Activated CD4-positive, alpha-beta T cell treated with anti-CD3 and anti-CD28 coated beads, Interleukin-2, amount 50 U/mL, for 4 hours (primary cell): Measurements from ENCODE around the gene ABCA3.
"Not testable (repeated sequence)": the region's sequence is repeated elsewhere in the genome, so short reads cannot be mapped to it uniquely, and the experiment has no call there.

Experiments used
- DNase-seq, 2 experiments: peaks; one replicate each; pipeline ENCODE4 v3.0.0-alpha.2; 2020

Gene ABCA3

GRCh38 chr16:2278956-2279800 lies 61.4 kb downstream of the ABCA3 start:
- no peak for DNase-seq

GRCh38 chr16:2278272-2278608 lies 62.3 kb downstream of the ABCA3 start:
- no peak for DNase-seq

GRCh38 chr16:2277466-2278271 lies 62.9 kb downstream of the ABCA3 start:
- DNase-seq: no peak

GRCh38 chr16:2276368-2277195 lies 63.9 kb downstream of the ABCA3 start:
- DNase-seq: no peak

GRCh38 chr16:2275476-2276367 lies 64.8 kb downstream of the ABCA3 start:
- no peak for DNase-seq

GRCh38 chr16:2273931-2274330 lies 66.6 kb downstream of the ABCA3 start:
- DNase-seq: no peak

GRCh38 chr16:2273484-2273883 lies 67.0 kb downstream of the ABCA3 start:
- no peak for DNase-seq

- no peak for DNase-seq
Observed at GRCh38 chr16:2271848-2272461, 68.6 kb downstream of the ABCA3 start.

- DNase-seq: no peak
Observed at GRCh38 chr16:2270588-2271470, 69.7 kb downstream of the ABCA3 start.

GRCh38 chr16:2270070-2270462 lies 70.5 kb downstream of the ABCA3 start:
- no peak for DNase-seq

- DNase-seq: peak; percentile 94
Observed at GRCh38 chr16:2267913-2268666, 72.4 kb downstream of the ABCA3 start, which contains the start of gene RNPS1. TSS of gene RNPS1 (minus strand) at chr16:2268126. CDS start at chr16:2264643, 3,483 bp downstream.

- not testable (repeated sequence) for DNase-seq
Observed at GRCh38 chr16:2267505-2267912, 73.0 kb downstream of the ABCA3 start.

- not testable (repeated sequence) for DNase-seq
Observed at GRCh38 chr16:2266887-2267286, 73.6 kb downstream of the ABCA3 start.

GRCh38 chr16:2263026-2263425 lies 77.5 kb downstream of the ABCA3 start:
- not testable (repeated sequence) for DNase-seq

- DNase-seq: no peak
Observed at GRCh38 chr16:2260250-2260649, 80.3 kb downstream of the ABCA3 start.

GRCh38 chr16:2258530-2258929 lies 82.0 kb downstream of the ABCA3 start:
- not testable (repeated sequence) for DNase-seq

- DNase-seq: no peak
Observed at GRCh38 chr16:2257726-2258125, 82.8 kb downstream of the ABCA3 start.

- no peak for DNase-seq
Observed at GRCh38 chr16:2256531-2257140, 83.9 kb downstream of the ABCA3 start.

- DNase-seq: no peak
Observed at GRCh38 chr16:2253293-2253692, 87.2 kb downstream of the ABCA3 start.
